Measurements from ENCODE around the gene CHN1. TPM values are rescaled to one million over a fixed set of nuclear protein-coding genes. Genes with fewer than 3 reads are reported as not detected.

CHN1 gene
- total RNA-seq, 2 donors from 2014 or later, result 2.9 to 3.3 TPM

DNA sequence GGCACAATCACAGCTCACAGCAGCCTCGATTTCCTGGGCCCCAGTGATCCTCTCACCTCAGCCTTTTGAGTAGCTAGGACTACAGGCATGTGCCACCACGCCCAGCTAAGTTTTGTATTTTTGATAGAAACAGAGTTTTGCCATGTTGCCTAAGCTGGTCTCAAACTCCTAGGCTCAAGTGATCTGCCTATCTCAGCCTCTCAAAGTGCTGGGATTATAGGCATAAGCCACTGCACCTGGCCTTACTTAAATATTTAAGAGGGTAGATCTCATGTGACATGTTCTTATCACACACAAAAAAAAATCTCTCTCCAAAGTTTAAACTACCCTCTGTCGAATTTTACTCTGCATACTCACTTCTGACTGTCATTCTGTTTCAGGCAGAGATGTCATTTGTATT lies 165.5 kb downstream of the CHN1 start:
- DNase-seq (ENCODE audit: low spot score in 2 of 2), result no peak
- ATAC-seq, result no peak
- H3K27ac Mint-ChIP-seq, result no peak overlapping the region
- H3K36me3 Mint-ChIP-seq, result peaks cover 5 to 6% of the 10 kb centered on the region in 2 donors
- peaks cover 5% of the 10 kb centered on the region in 2 donors for H3K9me3 Mint-ChIP-seq

DNA sequence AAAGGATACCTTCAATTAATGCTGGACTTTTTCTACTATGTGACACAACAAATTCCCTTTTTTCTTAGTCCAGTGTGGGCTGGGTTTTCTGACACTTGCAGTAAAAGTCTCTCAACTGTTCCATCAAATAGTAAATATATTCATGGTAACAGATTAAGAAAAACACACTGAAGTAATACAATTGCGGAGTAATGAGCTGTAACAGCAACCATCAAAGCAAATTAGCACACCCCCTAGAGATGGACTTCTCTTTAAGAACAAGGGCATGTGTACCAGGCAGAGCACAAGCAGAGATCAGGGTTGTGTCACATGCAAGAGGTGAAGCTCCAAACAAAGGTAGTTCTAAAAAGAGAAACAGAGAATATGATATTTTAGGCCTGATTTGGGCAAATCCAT lies 168.2 kb downstream of the CHN1 start:
- ATAC-seq (no peak), DNase-seq (ENCODE audit: low spot score in 2 of 2) (no peak)
- H3K27ac Mint-ChIP-seq, result no peak overlapping the region
- peaks cover 13 to 14% of the 10 kb centered on the region in 2 donors for H3K9me3 Mint-ChIP-seq
- H3K36me3 Mint-ChIP-seq, result peaks cover 14 to 18% of the 10 kb centered on the region in 2 donors

DNA sequence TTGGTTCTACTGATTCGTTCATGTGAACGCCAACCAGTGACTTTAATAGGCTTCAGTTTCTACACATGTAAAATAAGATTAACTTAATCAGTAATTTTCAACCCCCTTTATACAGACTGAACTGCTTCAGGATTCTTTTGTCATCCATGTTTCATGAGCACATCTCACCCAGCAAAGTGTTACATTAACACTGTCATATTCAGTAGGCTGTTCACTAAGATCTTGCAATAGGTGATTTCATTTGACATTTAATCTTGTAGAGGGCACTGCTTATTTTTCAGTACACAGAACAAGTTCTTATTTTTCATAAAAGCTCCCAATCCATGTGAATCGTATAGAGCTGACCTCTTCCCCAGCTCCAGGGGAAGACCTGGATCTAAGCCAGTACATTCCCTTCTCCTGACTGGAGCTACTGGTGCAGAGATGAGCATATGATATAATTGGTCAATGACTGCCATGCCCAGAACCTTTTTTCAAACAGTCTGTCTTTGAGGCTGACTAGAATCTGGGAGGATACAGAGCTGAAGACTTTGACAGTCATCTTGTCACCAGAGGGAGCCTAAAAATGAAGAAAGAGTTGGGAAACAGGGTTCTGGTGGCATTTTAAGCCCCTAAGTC lies 168.7 kb downstream of the CHN1 start:
- H3K9me3 Mint-ChIP-seq, result peaks cover 13 to 14% of the 10 kb centered on the region in 2 donors
- no peak for DNase-seq (ENCODE audit: low spot score in 2 of 2)
- H3K27ac Mint-ChIP-seq, result peak overlapping the region; percentile 82 to 90
- ATAC-seq, result peak in 1 of 2 donors; percentile 5
- peaks cover 14 to 18% of the 10 kb centered on the region in 2 donors for H3K36me3 Mint-ChIP-seq

DNA sequence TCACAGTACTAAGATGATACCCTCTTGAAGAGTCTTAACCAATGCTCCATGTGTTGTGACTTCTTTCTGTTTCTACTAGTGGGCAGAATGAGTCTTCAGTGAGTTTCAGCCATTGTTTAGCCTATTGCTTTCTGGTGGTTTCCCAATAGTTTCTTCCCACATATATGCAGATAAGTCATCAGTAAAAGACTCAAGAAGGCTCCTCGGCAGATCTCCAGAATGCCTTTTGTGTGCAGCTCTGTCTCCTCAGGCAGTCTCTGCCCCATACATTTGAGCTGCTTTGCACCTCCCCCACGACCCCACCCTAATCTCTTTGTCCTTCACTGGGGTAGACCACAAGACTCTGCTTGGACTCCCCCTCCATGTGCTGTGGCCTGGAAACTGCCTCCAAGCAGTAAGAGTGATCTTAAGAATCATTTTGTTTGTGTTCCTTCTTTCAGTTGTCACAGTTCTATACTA lies 169.4 kb downstream of the CHN1 start:
- Mint-ChIP-seq H3K27ac (peak overlapping the region; percentile 82 to 90), H3K36me3 (peaks cover 14 to 18% of the 10 kb centered on the region in 2 donors), H3K9me3 (peaks cover 13 to 14% of the 10 kb centered on the region in 2 donors)
- ATAC-seq (peak; percentile 91 to 94), DNase-seq (ENCODE audit: low spot score in 2 of 2) (peak in 1 of 2 donors; percentile 53)

DNA sequence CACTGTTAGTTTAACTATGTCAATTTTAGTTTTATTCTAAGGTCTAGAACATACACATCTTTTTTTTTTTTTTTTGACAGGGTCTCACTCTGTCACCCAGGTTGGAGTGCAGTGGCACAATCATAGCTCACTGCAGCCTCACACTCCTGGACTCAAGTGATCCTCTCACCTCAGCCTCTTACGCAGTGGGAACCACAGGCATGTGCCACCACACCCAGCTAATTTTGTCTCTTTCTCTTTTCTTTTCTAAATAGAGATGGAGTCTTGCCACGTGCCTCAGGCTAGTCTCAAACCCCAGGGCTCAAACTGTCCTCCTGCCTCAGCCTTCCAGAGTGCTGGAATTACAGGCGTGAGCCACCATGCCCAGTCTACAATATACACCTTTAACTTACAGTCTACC lies 171.4 kb downstream of the CHN1 start:
- ATAC-seq (no peak), DNase-seq (ENCODE audit: low spot score in 2 of 2) (no peak)
- Mint-ChIP-seq H3K27ac (peak overlapping the region in 1 of 2 donors; percentile 37), H3K36me3 (peaks cover 14 to 18% of the 10 kb centered on the region in 2 donors), H3K9me3 (peaks cover 13 to 14% of the 10 kb centered on the region in 2 donors)

DNA sequence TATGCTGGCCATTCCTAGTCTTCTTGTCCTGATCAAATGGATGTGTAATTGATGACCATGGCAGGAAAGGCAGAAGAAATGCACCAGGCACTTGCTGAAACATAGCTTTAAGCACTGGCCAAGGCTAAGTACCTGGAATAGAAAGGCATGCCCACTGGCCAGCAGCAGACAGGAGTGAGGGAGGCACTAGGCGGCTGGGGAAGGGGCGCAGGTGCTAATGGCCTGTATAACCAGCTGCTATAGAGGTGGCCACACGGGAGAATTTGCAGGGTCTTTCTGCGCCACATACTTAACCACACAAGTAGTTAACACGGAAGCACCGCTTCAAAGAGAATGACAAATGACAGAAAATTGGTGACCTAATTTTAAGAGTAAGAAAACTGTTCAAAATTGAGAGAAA lies 174.6 kb downstream of the CHN1 start:
- ATAC-seq, result no peak
- DNase-seq (ENCODE audit: low spot score in 2 of 2), result no peak
- peaks cover 12 to 16% of the 10 kb centered on the region in 2 donors for H3K36me3 Mint-ChIP-seq
- H3K9me3 Mint-ChIP-seq, result peaks cover 12 to 13% of the 10 kb centered on the region in 2 donors
- H3K27ac Mint-ChIP-seq, result no peak overlapping the region

DNA sequence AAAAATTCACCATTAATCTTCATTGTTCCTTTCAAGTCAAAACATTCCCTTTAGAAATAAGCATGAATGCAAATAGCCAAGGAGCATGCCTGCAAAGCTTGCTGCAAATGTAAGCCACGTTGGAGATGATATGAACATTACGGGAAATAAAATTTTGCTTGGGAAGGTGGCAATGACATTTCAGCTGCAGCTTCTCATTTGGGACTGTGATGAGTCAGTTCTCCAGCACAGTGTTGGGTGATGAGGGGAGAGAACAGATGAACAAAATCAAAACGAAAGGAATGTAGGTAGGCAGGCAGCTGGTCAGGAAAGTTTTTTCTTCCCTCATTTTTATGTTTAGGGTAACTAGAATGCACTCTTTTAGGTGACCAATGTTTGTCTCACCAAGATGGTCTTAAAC lies 175.6 kb downstream of the CHN1 start:
- no peak overlapping the region for H3K27ac Mint-ChIP-seq

DNA sequence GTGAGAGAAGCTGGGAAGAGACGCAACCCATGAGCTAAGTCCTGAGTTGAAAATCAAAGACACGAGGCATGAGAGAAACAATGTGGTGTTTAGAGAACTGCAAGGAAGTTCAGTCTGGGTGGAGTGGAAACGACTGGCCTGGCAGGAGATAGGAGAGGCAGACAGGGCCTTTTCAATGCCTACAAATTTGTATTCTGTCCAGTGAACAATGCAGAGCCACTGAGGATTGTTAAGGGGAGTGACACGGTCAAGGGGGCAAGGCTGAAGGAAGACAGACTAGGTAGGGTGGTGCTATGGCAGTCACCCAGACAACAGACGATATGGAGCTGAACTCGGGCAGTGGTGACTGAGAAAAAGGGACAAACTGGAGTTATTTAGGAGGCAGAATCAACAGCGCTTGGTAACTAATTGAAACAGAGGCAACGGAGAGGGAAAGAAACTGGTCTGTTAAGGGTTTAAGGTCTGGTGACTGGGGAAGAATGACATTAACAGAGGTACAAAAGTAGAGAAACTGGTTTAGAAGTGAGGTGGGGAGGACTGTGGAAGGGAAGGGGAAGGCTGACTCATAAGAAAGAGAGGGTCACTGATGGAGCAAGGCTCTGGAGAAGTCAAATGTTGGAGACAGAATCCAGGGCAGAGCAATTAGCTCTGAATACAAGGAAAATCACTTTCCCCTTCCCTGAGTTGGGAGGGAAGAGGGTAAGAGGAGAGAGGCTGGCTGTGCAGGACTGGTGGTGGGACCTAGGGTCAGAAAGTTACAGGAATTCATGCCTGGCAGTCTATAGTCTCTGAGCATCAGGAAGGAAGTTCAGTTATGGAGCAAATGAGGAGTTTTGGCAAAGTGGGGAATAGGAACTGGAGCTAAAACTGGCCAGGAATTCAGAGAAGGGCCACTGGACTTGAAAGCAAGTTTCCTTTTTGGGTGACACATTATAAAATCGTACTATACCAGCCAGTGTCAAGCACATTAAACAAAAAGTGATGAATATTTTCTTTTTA lies 177.5 kb downstream of the CHN1 start:
- Mint-ChIP-seq H3K36me3 (no peaks in the 10 kb centered on the region), H3K9me3 (no peaks in the 10 kb centered on the region), H3K27ac (no peak overlapping the region)
- DNase-seq (ENCODE audit: low spot score in 2 of 2) (no peak), ATAC-seq (no peak)

More for the DNA sequence above, 175.6 kb downstream of the CHN1 start:
- no peak for ATAC-seq
- Mint-ChIP-seq H3K36me3 (peaks cover 8 to 12% of the 10 kb centered on the region in 2 donors), H3K9me3 (peaks cover 8 to 9% of the 10 kb centered on the region in 2 donors)
- no peak for DNase-seq (ENCODE audit: low spot score in 2 of 2)

DNA sequence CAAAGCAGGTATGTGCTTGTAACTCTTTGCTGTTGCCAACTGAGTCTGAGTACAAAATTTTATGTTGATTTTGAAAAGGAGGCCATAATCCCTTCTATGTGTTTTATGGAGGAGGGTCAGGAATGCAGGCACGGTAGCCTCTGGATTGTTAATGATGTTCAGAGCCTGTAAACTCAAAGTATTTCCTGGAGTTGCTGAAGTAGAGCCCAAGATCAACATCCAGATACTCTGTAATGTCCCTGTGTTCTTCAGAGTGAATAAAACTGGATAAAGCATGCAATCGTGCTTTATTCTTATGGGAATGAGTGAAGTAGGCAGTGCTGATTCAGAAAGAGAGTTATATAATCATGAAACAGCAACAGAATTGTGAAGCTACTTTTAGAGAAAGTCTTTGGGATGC lies 179.1 kb downstream of the CHN1 start:
- Mint-ChIP-seq H3K27ac (no peak overlapping the region), H3K36me3 (no peaks in the 10 kb centered on the region), H3K9me3 (no peaks in the 10 kb centered on the region)
- DNase-seq (ENCODE audit: low spot score in 2 of 2) (no peak), ATAC-seq (no peak)

DNA sequence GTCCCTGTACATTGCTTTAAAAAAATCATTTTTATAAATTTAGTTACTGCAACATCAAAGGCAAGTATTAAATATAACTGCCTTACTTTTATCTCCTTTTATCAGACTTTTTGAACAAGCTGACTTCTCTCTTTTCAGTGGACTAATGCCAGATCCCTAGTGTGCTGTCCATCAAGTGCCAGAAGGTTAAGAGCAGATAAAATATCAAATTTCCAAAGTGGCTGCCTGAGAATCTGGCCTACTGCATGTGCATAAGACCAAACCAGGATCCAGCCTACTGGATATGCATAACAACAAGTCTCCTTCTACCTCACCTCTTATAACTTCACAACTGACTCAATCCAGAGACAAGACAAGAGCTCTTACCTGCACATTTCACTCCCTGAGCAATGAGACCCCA lies 181.1 kb downstream of the CHN1 start:
- no peak for ATAC-seq

DNA sequence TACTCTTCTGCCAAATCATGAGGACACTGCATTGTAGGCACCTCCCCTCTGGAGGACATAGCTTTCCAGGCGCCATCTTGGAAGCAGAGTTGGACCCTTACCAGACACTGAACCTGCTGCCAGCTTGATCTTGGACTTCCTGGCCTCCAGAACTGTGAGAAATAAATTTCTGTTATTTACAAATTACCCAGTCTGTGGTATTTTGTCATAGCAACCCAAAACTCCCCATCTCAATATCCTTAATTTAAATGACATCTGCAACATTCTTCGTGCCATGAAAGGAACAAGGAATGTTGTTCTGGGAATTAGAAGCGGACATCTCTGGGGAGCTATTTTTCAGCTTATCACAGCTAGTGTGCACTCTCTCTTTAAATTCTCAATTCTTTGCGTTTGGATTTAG lies 183.6 kb downstream of the CHN1 start:
- no peak for DNase-seq (ENCODE audit: low spot score in 2 of 2)
- ATAC-seq, result no peak
- Mint-ChIP-seq H3K9me3 (no peaks in the 10 kb centered on the region), H3K27ac (no peak overlapping the region), H3K36me3 (no peaks in the 10 kb centered on the region)

More for the DNA sequence above, 181.1 kb downstream of the CHN1 start:
- Mint-ChIP-seq H3K36me3 (no peaks in the 10 kb centered on the region), H3K9me3 (no peaks in the 10 kb centered on the region), H3K27ac (no peak overlapping the region)
- no peak for DNase-seq (ENCODE audit: low spot score in 2 of 2)

DNA sequence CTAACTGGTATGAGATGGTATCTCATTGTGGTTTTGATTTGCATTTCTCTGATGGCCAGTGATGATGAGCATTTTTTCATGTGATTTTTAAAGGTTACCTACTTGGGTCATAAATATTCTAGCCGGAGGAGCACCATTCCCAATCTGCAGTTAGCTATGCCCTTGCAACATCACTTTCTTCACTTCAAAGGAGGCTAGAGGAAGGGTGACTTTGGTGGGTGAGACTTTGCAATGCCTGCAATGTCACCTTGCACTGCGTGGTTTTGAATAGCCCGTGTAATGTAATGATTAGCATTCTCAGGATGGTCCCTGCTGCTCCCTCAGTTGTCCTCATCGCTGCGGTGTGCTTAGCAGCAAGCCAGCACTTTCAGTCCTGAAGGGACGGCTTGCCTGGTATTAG lies 184.8 kb downstream of the CHN1 start:
- DNase-seq (ENCODE audit: low spot score in 2 of 2) (no peak), ATAC-seq (no peak)
- H3K36me3 Mint-ChIP-seq, result peaks cover 0 to 5% of the 10 kb centered on the region in 2 donors
- no peaks in the 10 kb centered on the region for H3K9me3 Mint-ChIP-seq
- H3K27ac Mint-ChIP-seq, result no peak overlapping the region

DNA sequence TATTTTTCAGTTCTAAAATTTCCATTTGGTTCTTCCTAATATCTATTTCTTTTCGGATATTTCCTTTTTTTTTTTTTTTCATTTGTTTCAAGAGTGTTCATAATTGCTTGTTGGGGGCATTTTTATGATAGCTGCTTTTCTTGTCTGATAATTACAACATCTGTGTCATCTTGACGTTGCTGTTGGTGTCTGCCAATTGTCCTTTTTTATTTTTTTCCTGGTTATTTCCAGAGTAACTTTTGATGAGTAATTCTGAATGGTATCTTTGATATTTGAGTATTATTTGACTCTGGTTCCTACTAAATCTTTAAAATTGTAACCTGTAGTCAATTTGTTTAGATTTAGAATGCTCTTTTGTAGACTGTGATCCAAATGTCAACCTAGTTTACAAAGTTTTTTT lies 189.7 kb downstream of the CHN1 start:
- no peaks in the 10 kb centered on the region for H3K9me3 Mint-ChIP-seq
- no peak for ATAC-seq
- peaks cover 0 to 7% of the 10 kb centered on the region in 2 donors for H3K36me3 Mint-ChIP-seq
- DNase-seq (ENCODE audit: low spot score in 2 of 2), result no peak
- H3K27ac Mint-ChIP-seq, result no peak overlapping the region

DNA sequence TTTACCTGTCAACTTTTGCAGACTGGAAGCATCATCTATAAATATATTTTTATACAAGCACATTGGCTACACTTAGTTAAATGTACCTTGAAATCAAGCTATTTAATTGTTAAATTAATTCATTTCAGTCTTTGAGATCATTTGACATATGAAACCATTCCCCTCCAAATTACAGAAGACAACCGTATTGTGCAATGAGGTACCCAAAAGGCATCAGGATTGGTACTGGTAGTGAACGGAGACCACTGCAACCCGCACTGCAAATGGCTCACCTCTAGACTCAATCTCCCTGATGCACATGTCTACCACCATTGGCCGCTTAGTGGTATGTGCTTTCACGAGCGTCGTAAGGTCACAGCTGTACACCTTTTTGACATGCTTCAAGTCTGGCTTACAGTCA lies 193.1 kb downstream of the CHN1 start:
- Mint-ChIP-seq H3K36me3 (peaks cover 0 to 7% of the 10 kb centered on the region in 2 donors), H3K27ac (no peak overlapping the region), H3K9me3 (no peaks in the 10 kb centered on the region)
- DNase-seq (ENCODE audit: low spot score in 2 of 2) (no peak), ATAC-seq (no peak)

DNA sequence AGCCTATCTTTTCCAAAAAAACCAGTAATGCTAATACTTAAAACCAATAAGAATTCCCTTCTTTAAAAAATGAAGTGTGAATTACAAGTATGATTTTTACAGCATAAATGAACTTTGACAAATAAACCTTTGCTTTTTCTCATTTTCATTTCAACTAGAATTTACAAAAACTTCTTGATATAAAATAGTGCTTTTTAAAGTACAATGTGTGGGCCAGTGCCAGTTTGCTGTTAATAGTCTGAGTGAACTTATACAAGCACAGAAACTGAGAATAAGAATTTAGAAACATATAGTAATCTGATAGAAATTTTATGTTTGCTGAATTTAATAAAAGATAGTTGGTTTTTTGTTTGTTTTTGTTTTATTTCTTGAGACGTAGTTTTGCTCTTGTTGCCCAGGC lies 197.2 kb downstream of the CHN1 start:
- no peak for DNase-seq (ENCODE audit: low spot score in 2 of 2)
- H3K27ac Mint-ChIP-seq, result no peak overlapping the region
- no peaks in the 10 kb centered on the region for H3K36me3 Mint-ChIP-seq
- no peaks in the 10 kb centered on the region for H3K9me3 Mint-ChIP-seq
- ATAC-seq, result no peak

DNA sequence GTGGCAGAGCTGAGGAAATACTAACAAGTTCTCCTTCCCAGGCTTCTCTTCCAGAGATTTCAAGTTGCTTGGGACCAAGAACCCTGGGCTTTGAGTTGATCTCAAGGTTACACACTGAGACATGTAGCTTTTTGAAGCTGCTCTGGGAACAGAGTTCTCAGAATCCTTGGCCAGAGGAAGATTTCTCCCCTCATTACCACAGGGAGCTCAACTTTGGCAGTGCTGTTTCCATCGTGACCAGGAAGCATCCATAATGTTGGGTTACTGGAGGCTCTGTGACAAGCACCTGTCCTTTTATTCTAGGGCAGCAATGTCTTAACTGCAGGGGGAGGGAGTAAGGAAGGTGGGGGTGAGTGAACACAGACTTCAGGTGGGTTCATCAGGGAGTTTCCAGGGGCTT lies 199.4 kb downstream of the CHN1 start:
- DNase-seq (ENCODE audit: low spot score in 2 of 2) (no peak), ATAC-seq (no peak)
- Mint-ChIP-seq H3K27ac (no peak overlapping the region), H3K9me3 (no peaks in the 10 kb centered on the region), H3K36me3 (no peaks in the 10 kb centered on the region)

DNA sequence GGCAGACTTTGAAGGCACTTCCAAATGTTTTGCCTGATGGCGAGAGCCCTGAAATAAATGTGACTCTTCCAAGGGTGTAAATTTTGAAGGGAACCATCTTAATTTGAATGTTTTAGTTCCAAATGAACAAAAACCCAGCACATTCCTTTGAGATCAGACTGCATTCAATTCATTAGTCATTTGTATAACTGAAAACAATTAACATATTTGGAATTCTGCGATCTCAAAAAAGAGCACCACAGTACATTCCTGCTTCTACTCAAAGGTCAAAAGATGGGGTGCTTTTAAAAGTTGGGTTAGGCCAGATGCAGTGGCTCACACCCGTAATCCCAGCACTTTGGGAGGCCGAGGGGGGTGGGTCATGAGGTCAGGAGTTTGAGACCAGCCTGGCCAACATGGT lies 202.7 kb downstream of the CHN1 start:
- ATAC-seq (no peak), DNase-seq (ENCODE audit: low spot score in 2 of 2) (no peak)
- Mint-ChIP-seq H3K27ac (no peak overlapping the region), H3K9me3 (no peaks in the 10 kb centered on the region), H3K36me3 (no peaks in the 10 kb centered on the region)
